ENCODE results near the gene POLRMT. TPM values are rescaled to one million over a fixed set of nuclear protein-coding genes. Genes with fewer than 3 reads are reported as not detected.

Gene POLRMT
- total and polyA plus RNA-seq, 9 donors = 13.5 to 52.3 (median 40.6) TPM

DNA sequence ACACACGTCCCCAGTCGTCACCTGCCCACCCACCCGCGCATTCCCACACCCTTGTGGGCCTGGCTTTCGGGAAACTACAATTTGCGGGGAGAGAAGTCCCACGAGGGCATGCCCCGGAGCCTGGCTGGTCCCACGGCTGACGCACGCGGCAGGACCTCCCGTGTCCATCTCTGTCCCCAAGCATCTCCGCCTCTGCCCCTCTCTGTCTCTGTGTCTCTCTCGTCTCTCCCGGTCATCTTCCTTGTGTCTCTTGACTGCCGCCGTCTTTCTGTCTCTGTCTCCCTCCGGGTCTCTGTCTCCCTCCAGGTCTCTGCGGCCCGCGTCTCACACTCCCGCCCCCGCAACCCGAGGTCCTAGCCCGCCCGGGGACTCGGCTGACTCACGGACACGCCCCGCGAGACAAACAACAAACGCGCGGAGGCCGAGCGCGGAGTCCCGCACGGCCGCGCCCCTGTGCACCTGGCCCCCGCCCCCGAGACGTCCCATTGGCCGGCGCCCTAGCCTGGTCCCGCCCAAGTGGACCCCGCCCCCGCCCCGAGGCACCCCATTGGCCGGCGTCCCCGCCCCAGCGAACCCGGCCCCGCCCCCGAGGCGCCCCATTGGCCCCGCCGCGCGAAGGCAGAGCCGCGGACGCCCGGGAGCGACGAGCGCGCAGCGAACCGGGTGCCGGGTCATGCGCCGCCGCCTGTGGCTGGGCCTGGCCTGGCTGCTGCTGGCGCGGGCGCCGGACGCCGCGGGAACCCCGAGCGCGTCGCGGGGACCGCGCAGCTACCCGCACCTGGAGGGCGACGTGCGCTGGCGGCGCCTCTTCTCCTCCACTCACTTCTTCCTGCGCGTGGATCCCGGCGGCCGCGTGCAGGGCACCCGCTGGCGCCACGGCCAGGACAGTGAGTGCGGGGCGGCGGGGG, 6.2 kb upstream of the POLRMT start, which contains the start of gene FGF22:
TSS of gene FGF22 (plus strand) at position 627 of the 908 bp plus-strand sequence. CDS start at position 674, 47 bp downstream.
- Histone ChIP-seq H3K4me1 (ENCODE audit: insufficient read depth) (peaks cover 12% of the 10 kb centered on the region), H3K36me3 (no peaks in the 10 kb centered on the region), H3K4me3 (peak within 1 kb of the TSS; percentile 41), H3K27ac (peak within 1 kb of the TSS in 1 of 2 donors; percentile 50), H3K27me3 (no peaks in the 10 kb centered on the region), H3K9me3 (no peaks in the 10 kb centered on the region)
- DNase-seq = peak; percentile 91 to 96 (median 95)
- 3 to 4% (median 4%) methylated on average over 93 to 109 of the region's 109 CpGs for WGBS, 3 donors
- no peak for TF ChIP-seq POLR2A (IDR thresholded peaks at IDR 0.05)
- TF ChIP-seq CTCF (IDR thresholded peaks at IDR 0.05) = peak in 1 of 3 donors; percentile 20
- TF ChIP-seq EP300 (IDR thresholded peaks at IDR 0.05) = no peak
- intact Hi-C loops (cut with DNase I) = no loop called here

GRCh38 chr19:638906-639252, 5.5 kb upstream of the POLRMT start:
- WGBS, 3 donors = 39 to 61% (median 50%) methylated on average over 16 to 17 of the region's 17 CpGs
- Histone ChIP-seq H3K9me3 (no peaks in the 10 kb centered on the region), H3K4me3 (peak overlapping the region; percentile 41), H3K36me3 (no peaks in the 10 kb centered on the region), H3K27ac (peak overlapping the region in 1 of 2 donors; percentile 50), H3K4me1 (ENCODE audit: insufficient read depth) (peaks cover 18% of the 10 kb centered on the region), H3K27me3 (no peaks in the 10 kb centered on the region)
- intact Hi-C loops (cut with DNase I) = no loop called here
- DNase-seq = peak in 3 of 5 donors; percentile 49 to 59 (median 57)
- no peak for TF ChIP-seq EP300 (IDR thresholded peaks at IDR 0.05)
- TF ChIP-seq POLR2A (IDR thresholded peaks at IDR 0.05) = no peak
- TF ChIP-seq CTCF (IDR thresholded peaks at IDR 0.05) = no peak

DNA sequence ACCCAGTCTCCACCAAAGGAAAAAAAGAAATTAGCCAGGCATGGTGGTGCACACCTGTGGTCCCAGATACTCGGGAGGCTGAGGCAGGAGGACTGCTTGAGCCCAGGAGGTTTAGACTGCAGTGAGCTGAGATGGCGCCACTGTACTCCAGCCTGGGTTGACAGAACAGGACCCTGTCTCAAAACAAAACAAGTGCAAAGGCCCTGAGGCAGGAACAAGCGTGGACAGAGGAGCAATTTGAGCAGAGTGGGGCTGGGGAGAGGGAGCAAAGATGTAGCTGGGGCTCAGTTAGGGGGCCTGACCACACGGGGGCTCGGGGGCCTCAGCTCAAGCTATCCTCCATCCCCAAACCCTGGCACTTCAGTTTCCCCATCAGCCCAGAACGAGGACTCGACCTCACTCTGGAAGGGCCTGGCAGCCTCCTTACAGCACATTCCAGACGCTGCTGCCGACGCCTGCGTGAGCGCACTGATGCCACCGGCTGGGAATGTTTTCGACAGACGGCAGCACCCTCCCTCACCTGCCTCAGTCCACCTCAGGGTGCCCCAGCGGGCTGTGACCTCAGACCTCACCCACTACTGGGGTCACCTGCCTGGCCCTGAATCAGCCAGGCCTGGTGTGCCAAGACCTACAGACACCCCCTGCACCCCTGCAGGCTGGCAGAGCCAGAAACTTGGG, 1.8 kb upstream of the POLRMT start:
- no peaks in the 10 kb centered on the region for H3K9me3 ChIP-seq
- intact Hi-C loops (cut with DNase I) = no loop called here

More for the DNA sequence above, 1.8 kb upstream of the POLRMT start:
- Histone ChIP-seq H3K36me3 (no peaks in the 10 kb centered on the region), H3K27ac (no peak overlapping the region), H3K4me3 (no peak overlapping the region), H3K4me1 (ENCODE audit: insufficient read depth) (peaks cover 20% of the 10 kb centered on the region), H3K27me3 (no peaks in the 10 kb centered on the region)
- no peak for DNase-seq
- 85 to 92% (median 88%) methylated on average over 16 of the region's 16 CpGs for WGBS, 3 donors
- no peak for TF ChIP-seq POLR2A (IDR thresholded peaks at IDR 0.05)
- no peak for TF ChIP-seq CTCF (IDR thresholded peaks at IDR 0.05)
- no peak for TF ChIP-seq EP300 (IDR thresholded peaks at IDR 0.05)
